Measurements from ENCODE around the gene SULT1A2. TPM values are rescaled to one million over a fixed set of nuclear protein-coding genes. Genes with fewer than 3 reads are reported as not detected.

Gene SULT1A2
- total and polyA plus RNA-seq, 2 of the 8 experiments (the other 6 are each of a cell fraction or from before 2014, with no cell fraction given), result 0.29 to 0.35 TPM

- TF ChIP-seq CBX5 (IDR thresholded peaks at IDR 0.05; ENCODE audit: low read depth, low read length) (no peak), CREB1 (IDR thresholded peaks at IDR 0.05) (no peak), SP2 (IDR thresholded peaks at IDR 0.05; ENCODE audit: low read length) (no peak), TAF1 (IDR thresholded peaks at IDR 0.05; ENCODE audit: low read depth, low read length) (no peak), FOSL1 (IDR thresholded peaks at IDR 0.05; ENCODE audit: insufficient read depth, low read depth, low read length) (no peak)
Measured at GRCh38 chr16:28542646-28543045, 54.2 kb downstream of the SULT1A2 start (continued).

Other genes starting within 250 kb of the SULT1A2 start
- 1.9 TPM in 2 replicates for gene NPIPB6, start 233.5 kb downstream of the SULT1A2 start, total RNA-seq (2021; fragmentation: NEBNext Ultra II Directional; extraction: Animal tissue kit (Norgen Biotek cat#: 25700))
- gene NPIPB6, start 233.5 kb downstream of the SULT1A2 start, polyA plus RNA-seq (2011; rRNA removed), result 0.69 and 0.83 TPM in 2 replicates
- not detected in 2 replicates for gene EIF3CL, start 193.2 kb downstream of the SULT1A2 start, total RNA-seq (2021; fragmentation: NEBNext Ultra II Directional; extraction: Animal tissue kit (Norgen Biotek cat#: 25700))
- gene EIF3CL, start 193.2 kb downstream of the SULT1A2 start, polyA plus RNA-seq (2011; rRNA removed), result 208 and 210 TPM in 2 replicates
- gene NPIPB7, start 124.7 kb downstream of the SULT1A2 start, total RNA-seq (2021; fragmentation: NEBNext Ultra II Directional; extraction: Animal tissue kit (Norgen Biotek cat#: 25700)), result not detected in 2 replicates
- 0.51 and 0.58 TPM in 2 replicates for gene NPIPB7, start 124.7 kb downstream of the SULT1A2 start, polyA plus RNA-seq (2011; rRNA removed)
- gene CLN3, start 105.0 kb downstream of the SULT1A2 start, total RNA-seq (2021; fragmentation: NEBNext Ultra II Directional; extraction: Animal tissue kit (Norgen Biotek cat#: 25700)), result 22.9 and 24.3 TPM in 2 replicates
- gene CLN3, start 105.0 kb downstream of the SULT1A2 start, polyA plus RNA-seq (2011; rRNA removed), result 44.3 and 44.5 TPM in 2 replicates
- gene APOBR, start 102.4 kb downstream of the SULT1A2 start, total RNA-seq (2021; fragmentation: NEBNext Ultra II Directional; extraction: Animal tissue kit (Norgen Biotek cat#: 25700)), result not detected in 2 replicates
- not detected in 2 replicates for gene APOBR, start 102.4 kb downstream of the SULT1A2 start, polyA plus RNA-seq (2011; rRNA removed)
- not detected in 2 replicates for gene IL27, start 90.2 kb downstream of the SULT1A2 start, total RNA-seq (2021; fragmentation: NEBNext Ultra II Directional; extraction: Animal tissue kit (Norgen Biotek cat#: 25700))
- not detected in 2 replicates for gene IL27, start 90.2 kb downstream of the SULT1A2 start, polyA plus RNA-seq (2011; rRNA removed)
- gene NUPR1, start 58.1 kb downstream of the SULT1A2 start, total RNA-seq (2021; fragmentation: NEBNext Ultra II Directional; extraction: Animal tissue kit (Norgen Biotek cat#: 25700)), result 0.20 TPM in 1 of 2 replicates, not detected in the other
- 0.09 and 0.17 TPM in 2 replicates for gene NUPR1, start 58.1 kb downstream of the SULT1A2 start, polyA plus RNA-seq (2011; rRNA removed)
- gene SGF29, start 43.1 kb downstream of the SULT1A2 start, total RNA-seq (2021; fragmentation: NEBNext Ultra II Directional; extraction: Animal tissue kit (Norgen Biotek cat#: 25700)), result 22.7 and 23.2 TPM in 2 replicates
- gene SGF29, start 43.1 kb downstream of the SULT1A2 start, polyA plus RNA-seq (2011; rRNA removed), result 3.1 and 5.8 TPM in 2 replicates
- 3.4 and 4.0 TPM in 2 replicates for gene SULT1A1, start 13.0 kb upstream of the SULT1A2 start, total RNA-seq (2021; fragmentation: NEBNext Ultra II Directional; extraction: Animal tissue kit (Norgen Biotek cat#: 25700))
- gene SULT1A1, start 13.0 kb upstream of the SULT1A2 start, polyA plus RNA-seq (2011; rRNA removed), result 2.0 and 2.1 TPM in 2 replicates
- gene NPIPB8, start 41.0 kb upstream of the SULT1A2 start, total RNA-seq (2021; fragmentation: NEBNext Ultra II Directional; extraction: Animal tissue kit (Norgen Biotek cat#: 25700)), result not detected in 2 replicates
- gene NPIPB8, start 41.0 kb upstream of the SULT1A2 start, polyA plus RNA-seq (2011; rRNA removed), result 0.05 and 0.09 TPM in 2 replicates
- gene EIF3C, start 114.4 kb upstream of the SULT1A2 start, total RNA-seq (2021; fragmentation: NEBNext Ultra II Directional; extraction: Animal tissue kit (Norgen Biotek cat#: 25700)), result 1,250 and 1,276 TPM in 2 replicates
- gene EIF3C, start 114.4 kb upstream of the SULT1A2 start, polyA plus RNA-seq (2011; rRNA removed), result 672 and 1,053 TPM in 2 replicates
- gene NPIPB9, start 154.7 kb upstream of the SULT1A2 start, total RNA-seq (2021; fragmentation: NEBNext Ultra II Directional; extraction: Animal tissue kit (Norgen Biotek cat#: 25700)), result 0.96 and 2.4 TPM in 2 replicates
- 0.41 and 0.42 TPM in 2 replicates for gene NPIPB9, start 154.7 kb upstream of the SULT1A2 start, polyA plus RNA-seq (2011; rRNA removed)
- 218 and 227 TPM in 2 replicates for gene ATXN2L, start 225.9 kb upstream of the SULT1A2 start, total RNA-seq (2021; fragmentation: NEBNext Ultra II Directional; extraction: Animal tissue kit (Norgen Biotek cat#: 25700))
- 79.1 and 131 TPM in 2 replicates for gene ATXN2L, start 225.9 kb upstream of the SULT1A2 start, polyA plus RNA-seq (2011; rRNA removed)
- gene TUFM, start 249.3 kb upstream of the SULT1A2 start, total RNA-seq (2021; fragmentation: NEBNext Ultra II Directional; extraction: Animal tissue kit (Norgen Biotek cat#: 25700)), result 243 and 249 TPM in 2 replicates
- gene TUFM, start 249.3 kb upstream of the SULT1A2 start, polyA plus RNA-seq (2011; rRNA removed), result 216 and 283 TPM in 2 replicates

Data from H1 (cell line).